NCI-H526 (cell line): Measurements from ENCODE around the gene CRYBG1.

Experiments
- DNase-seq, 2 experiments: peaks; one replicate each; lab custom pipeline; 2025; lab: John Stamatoyannopoulos, UW

Gene CRYBG1

GRCh38 chr6:106591111-106591825 is 230.8 kb downstream of the CRYBG1 start:
- DNase-seq = no peak

GRCh38 chr6:106599440-106599839 is 238.9 kb downstream of the CRYBG1 start:
- DNase-seq = no peak

- DNase-seq = no peak
Measured at GRCh38 chr6:106600329-106600728, 239.8 kb downstream of the CRYBG1 start.

- peak; percentile 50 to 81 for DNase-seq
Measured at GRCh38 chr6:106608080-106608668, 247.7 kb downstream of the CRYBG1 start.

GRCh38 chr6:106609699-106610098 is 249.2 kb downstream of the CRYBG1 start:
- DNase-seq = peak in 1 of 2 experiments; percentile 61

- no peak for DNase-seq
Measured at GRCh38 chr6:106611030-106611429, 250.5 kb downstream of the CRYBG1 start.

- no peak for DNase-seq
Measured at GRCh38 chr6:106612671-106613416, 252.3 kb downstream of the CRYBG1 start.

GRCh38 chr6:106613590-106613989 is 253.1 kb downstream of the CRYBG1 start:
- no peak for DNase-seq

GRCh38 chr6:106614166-106614565 is 253.6 kb downstream of the CRYBG1 start:
- no peak for DNase-seq

GRCh38 chr6:106614592-106615257 is 254.2 kb downstream of the CRYBG1 start:
- DNase-seq = no peak

GRCh38 chr6:106617302-106617701 is 256.8 kb downstream of the CRYBG1 start:
- no peak for DNase-seq

GRCh38 chr6:106617857-106618256 is 257.3 kb downstream of the CRYBG1 start:
- no peak for DNase-seq

- no peak for DNase-seq
Measured at GRCh38 chr6:106618324-106618723, 257.8 kb downstream of the CRYBG1 start.

GRCh38 chr6:106619223-106619622 is 258.7 kb downstream of the CRYBG1 start:
- DNase-seq = no peak

- no peak for DNase-seq
Measured at GRCh38 chr6:106620931-106621672, 260.6 kb downstream of the CRYBG1 start.
